ENCODE results near the gene KIAA0753. TPM values are rescaled to one million over a fixed set of nuclear protein-coding genes. Genes with fewer than 3 reads are reported as not detected.

Gene KIAA0753
- total RNA-seq, 1 experiment from 2014 or later = 18.3 TPM

DNA sequence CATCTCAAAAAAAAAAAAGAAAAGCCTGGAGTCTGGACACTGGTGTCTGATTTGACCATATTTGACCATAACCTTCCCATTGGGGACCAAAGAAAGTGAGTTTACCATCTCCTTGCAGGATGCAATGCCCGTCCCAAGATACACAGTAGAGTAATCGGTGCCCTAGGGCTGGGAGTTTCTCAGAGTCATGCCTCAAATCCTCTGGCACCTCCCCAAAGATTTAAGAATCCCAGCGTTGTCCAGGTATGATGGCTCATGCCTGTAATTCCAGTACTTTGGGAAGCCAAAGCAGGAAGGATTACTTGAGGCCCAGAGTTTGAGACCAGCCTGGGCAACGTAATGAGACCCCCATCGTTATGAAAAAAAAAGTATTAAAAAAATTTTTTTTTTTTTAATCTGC, 89.2 kb downstream of the KIAA0753 start (continued):
- TF ChIP-seq TCF7L2 (IDR thresholded peaks at IDR 0.05; ENCODE audit: borderline replicate concordance, extremely low read depth, insufficient read depth, insufficient read length) = no peak
- TF ChIP-seq ELF1 (IDR thresholded peaks at IDR 0.05; ENCODE audit: borderline replicate concordance, low read depth) = no peak

GRCh38 chr17:6549384-6550036, 91.0 kb downstream of the KIAA0753 start:
- no peak overlapping the region for H3K9ac ChIP-seq (ENCODE audit: low read length)
- H4K20me1 ChIP-seq (ENCODE audit: insufficient read depth) = no peaks in the 10 kb centered on the region
- H3K27me3 ChIP-seq (ENCODE audit: insufficient read depth, low read length) = no peaks in the 10 kb centered on the region
- H3K4me2 ChIP-seq (ENCODE audit: low read length) = no peak overlapping the region
- BruUV-seq (replicated peaks) = no TSS peak
- no peaks in the 10 kb centered on the region for H3K79me2 ChIP-seq (ENCODE audit: insufficient read depth, low read length)
- H3K4me1 ChIP-seq (ENCODE audit: control insufficient read depth in 1 of 2, insufficient read depth in 2 of 2, low read length in 2 of 2) = peaks cover 18 to 32% of the 10 kb centered on the region in 2 experiments
- CTCF ChIA-PET = interaction anchor here (1.2 kb wide), 1 partner anchor 76 kb away, joined by 3 read pairs; no protein-coding TSS in a partner anchor
- intact Hi-C loops (cut with micrococcal nuclease) = no loop called here
- H2AFZ ChIP-seq (ENCODE audit: low read depth, low read length, poor library complexity, severe bottlenecking) = no peak overlapping the region
- no peak overlapping the region for H3K4me3 ChIP-seq (replicated peaks in 1 of 2; ENCODE audit: low read depth in 1 of 2, low read length in 2 of 2)
- ATAC-seq = no peak
- H3K9me2 ChIP-seq (ENCODE audit: insufficient read depth) = no peaks in the 10 kb centered on the region
- no peak for DNase-seq (ENCODE audit: low read depth, low spot score)
- POLR2A ChIA-PET = no interaction called here
- no peaks in the 10 kb centered on the region for H3K36me3 ChIP-seq (ENCODE audit: control insufficient read depth in 1 of 2, insufficient read depth in 2 of 2, low read length in 2 of 2)
- H3K27ac ChIP-seq (ENCODE audit: low read depth, low read length) = no peak overlapping the region
- TF ChIP-seq, protein P1, sequence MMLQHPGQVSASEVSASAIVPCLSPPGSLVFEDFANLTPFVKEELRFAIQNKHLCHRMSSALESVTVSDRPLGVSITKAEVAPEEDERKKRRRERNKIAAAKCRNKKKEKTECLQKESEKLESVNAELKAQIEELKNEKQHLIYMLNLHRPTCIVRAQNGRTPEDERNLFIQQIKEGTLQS (IDR thresholded peaks at IDR 0.05) = no peak
- TF ChIP-seq POLR2AphosphoS5 (IDR thresholded peaks at IDR 0.05; ENCODE audit: low read depth, low read length) (no peak), FOSL1 (IDR thresholded peaks at IDR 0.05; ENCODE audit: low read depth) (no peak), REST (IDR thresholded peaks at IDR 0.05; ENCODE audit: low read depth) (no peak), YY1 (IDR thresholded peaks at IDR 0.05; ENCODE audit: extremely low read depth, insufficient replicate concordance, low read depth, low read length) (no peak), CEBPB (IDR thresholded peaks at IDR 0.05; ENCODE audit: low read depth) (no peak), EGR1 (IDR thresholded peaks at IDR 0.05; ENCODE audit: low read depth) (no peak), POLR2A (IDR thresholded peaks at IDR 0.05; ENCODE audit: borderline replicate concordance, extremely low read depth, insufficient read depth, insufficient read length) (no peak), EZH2phosphoT487 (IDR thresholded peaks at IDR 0.05; ENCODE audit: borderline replicate concordance) (no peak)
- RAD21 ChIA-PET (ENCODE audit: low non-redundant PET in 1 of 2, low total read pairs in 2 of 2, uncharacterized antibody in 2 of 2, unreplicated experiment in 2 of 2) = interaction anchor here in 1 of 2 experiments (0.6 kb wide), 1 partner anchor 1236 kb away, joined by 4 read pairs; no protein-coding TSS in a partner anchor
- H3K9me3 ChIP-seq (ENCODE audit: control insufficient read depth in 1 of 2, insufficient read depth in 1 of 2, low read depth in 1 of 2, low read length in 2 of 2) = no peaks in the 10 kb centered on the region
